HG03342 (cell line): Measurements from ENCODE around the gene IBTK.
"Not testable (repeated sequence)": the region's sequence is repeated elsewhere in the genome, so short reads cannot be mapped to it uniquely, and the experiment has no call there.

Experiments
- ATAC-seq: cut with Tn5 transposase; IDR thresholded peaks from one replicate; pipeline ENCODE4 v1.9.1; 2021; ENCODE audit warnings: mild to moderate bottlenecking, moderate library complexity; ENCODE audit not compliant: unreplicated experiment

Gene IBTK

DNA sequence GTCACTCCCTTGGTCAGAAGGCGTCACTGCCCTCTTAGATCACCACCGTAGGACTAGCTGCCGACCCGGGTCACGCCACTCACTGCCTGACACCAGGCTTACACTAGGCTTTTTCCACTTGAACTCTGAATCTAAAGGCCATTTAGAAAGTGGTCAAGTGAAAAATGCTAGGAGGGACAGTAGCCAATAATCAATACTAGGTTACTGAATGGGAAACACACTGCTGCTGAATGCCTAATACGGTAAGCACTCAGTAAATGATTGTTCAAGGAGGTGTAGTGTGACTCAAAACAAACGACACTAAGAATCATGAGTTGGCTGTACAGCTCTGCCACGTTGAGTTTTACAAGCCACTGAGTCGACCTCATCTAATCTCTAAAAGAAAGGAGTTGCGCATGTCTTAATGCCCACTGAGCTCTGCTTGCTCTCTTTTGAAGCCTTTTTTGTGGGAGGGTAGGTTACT lies 760 bp upstream of the IBTK start:
- ATAC-seq, result no peak

DNA sequence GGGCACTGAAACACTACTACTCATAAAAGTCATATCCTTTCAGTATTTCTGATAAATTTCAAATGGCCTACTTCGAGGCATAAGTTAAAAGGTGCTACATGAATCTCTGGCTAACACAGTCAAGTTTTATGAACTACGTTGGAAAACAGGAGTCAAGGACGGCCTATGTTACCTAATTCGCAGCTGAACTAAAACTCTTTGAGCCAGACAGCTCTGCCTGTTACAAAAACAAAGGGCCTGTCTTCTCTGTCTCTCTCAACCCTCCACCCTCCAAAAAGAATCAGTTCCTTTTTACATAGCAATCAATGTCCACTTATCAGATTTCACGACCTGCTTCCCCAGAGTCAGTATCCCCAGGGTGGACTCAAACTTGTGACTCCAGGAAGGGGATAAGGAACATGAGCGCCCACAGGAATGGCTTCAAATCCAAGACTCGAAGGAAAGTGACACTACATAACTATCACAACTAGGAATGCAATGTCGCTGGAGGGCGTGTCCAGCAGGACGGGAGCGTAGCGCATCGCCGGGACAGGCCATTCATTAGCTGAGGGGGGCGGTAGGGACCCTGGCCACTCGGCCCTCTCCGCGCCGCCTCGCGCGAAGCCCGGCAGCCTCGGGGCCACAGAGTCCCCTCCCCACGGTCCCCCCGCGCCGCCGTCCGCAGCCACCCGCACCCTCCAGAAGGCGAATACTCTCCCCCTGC lies 591 bp downstream of the IBTK start:
- peak; percentile 43 for ATAC-seq

DNA sequence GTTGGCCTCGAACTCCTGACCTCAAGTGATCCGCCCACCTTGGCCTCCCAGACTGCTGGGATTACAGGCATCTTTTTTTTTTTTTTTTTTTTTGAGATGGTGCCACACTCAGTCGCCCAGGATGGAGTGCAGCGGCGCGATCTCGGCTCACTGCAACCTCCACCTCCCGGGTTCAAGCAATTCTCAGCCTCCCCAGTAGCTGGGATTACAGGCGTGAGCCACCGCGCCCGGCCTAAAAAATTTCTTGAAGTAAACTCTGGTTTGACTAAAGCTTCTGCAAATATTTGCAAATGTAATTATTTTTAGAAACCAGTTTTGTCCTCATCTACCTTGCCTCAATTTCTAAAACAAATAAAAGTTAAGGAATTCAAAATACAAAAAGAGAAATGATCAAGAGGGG lies 1.2 kb downstream of the IBTK start:
- no peak for ATAC-seq

DNA sequence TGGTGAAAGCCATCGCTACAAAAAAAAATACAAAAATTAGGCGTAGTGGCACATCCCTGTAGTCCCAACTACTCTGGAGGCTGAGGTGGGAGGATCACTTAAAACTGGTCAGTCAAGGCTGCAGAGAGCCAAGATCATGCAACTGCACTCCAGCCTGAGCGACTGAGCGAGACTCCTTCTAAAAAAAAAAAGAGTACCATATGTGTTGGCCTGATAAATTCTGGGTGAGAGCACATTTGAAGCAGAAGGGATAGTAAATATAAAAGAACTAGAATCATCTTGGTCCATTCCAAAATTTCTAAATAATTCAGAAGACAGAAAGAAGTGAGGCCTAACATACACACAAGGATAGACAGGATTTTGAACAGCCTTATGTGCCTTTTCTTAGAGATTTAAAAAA lies 2.2 kb downstream of the IBTK start:
- ATAC-seq, result no peak

DNA sequence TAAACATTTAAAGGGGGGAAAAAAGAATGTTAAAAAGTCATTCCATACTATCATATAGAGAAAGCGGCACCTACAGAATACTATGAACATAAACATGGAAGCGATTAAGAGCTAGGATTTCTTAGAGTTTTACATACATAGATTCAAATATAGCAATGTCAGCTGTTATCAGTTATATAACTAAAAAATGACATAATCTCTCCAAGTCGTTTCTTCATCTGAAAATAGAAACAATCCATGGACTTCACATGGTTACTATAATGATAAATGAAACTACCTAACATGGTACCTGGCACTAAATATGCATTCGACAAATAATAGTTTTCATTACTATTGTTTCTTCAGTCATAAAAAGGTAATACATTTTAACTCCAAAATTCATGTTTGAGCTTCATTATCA lies 3.7 kb downstream of the IBTK start:
- no peak for ATAC-seq

DNA sequence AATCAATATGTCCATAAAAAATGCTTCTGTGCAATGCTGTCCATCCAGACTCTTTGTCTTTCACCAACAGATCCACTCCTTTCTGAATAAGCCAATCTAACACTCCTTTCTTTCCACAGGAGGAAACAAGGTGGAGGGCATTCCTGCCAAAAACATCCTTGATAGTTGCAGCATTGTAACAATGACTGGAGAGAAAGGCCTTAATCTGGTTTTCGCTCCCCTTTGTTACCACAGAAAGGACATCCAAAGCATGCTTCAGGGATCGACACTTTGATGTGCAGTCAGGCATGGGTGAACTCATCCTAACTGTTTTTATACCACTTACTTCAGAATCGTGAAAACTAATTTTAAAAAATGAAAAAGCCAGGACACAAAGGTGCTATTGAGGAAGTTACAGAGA lies 7.4 kb downstream of the IBTK start:
- ATAC-seq, result no peak

DNA sequence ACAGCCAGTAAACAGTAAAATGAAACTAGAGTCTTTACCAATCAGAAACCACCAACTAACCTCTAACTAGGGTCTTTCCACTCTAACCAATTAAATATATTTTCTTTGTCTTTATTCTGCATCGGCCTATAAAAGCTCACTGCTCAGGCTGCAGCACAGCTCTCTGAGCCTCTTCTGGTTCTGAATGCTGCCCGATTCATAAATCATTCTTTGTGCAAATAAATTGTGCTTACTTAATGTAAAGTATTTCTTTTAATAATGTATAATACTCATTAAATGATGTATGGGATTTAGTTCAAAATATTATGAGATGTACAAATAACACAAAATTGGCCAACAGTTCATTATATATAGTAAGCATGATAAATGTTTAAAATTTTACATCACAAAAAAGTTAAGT lies 7.9 kb downstream of the IBTK start:
- ATAC-seq, result no peak

DNA sequence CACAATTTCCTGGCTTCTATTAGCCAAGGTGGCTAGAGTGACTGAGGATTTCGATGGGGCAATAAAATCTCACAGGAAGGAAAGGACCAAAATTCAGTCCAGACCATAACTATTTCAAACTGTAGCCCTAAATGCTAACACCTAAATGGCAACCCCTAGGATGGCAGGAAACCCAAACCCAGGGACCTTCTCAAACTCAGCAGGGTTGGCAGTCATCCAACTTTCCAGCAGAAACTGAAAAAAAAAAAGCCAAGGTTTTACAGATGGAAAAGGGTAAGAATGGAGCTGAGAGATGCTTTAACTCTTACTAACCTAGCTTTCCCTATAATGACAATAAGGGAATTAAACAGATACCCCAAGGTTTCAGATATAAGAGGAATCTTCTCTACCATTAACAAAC lies 10.5 kb downstream of the IBTK start:
- no peak for ATAC-seq

DNA sequence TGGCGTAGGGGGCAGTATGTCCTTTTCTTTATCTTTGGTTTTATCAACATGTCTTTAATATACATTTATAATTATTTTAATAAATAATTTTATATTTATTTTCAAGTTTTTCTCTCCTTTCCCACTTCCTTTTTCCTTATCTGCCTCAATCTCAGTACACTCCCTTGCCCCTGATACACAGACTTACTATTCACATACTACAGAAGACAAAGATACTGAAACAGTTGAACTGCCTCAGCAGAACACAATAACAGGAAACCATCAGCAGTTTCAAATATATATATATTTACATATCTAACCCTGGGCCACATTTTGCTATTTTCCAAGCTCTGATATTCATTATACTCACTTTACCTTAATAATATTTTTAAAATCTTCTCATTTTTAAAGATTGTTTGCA lies 19.8 kb downstream of the IBTK start:
- ATAC-seq, result peak; percentile 94

DNA sequence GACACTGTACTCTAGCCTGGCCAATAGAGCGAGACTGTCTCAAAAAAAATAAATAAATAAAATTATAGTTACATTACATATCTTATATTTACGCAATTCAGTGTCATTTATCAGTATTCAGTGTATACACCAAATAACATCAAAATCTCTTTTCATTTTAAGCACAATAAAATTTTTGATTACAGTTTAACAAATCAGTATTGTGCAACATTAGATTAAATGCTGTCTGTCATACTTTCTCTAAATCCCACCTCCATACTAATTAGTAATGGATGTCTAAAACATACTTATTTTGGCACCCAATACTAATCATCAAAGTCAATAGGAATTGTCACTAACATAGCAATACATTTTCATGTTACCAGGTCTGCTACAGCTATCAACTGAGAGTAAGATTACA lies 27.4 kb downstream of the IBTK start:
- no peak for ATAC-seq

DNA sequence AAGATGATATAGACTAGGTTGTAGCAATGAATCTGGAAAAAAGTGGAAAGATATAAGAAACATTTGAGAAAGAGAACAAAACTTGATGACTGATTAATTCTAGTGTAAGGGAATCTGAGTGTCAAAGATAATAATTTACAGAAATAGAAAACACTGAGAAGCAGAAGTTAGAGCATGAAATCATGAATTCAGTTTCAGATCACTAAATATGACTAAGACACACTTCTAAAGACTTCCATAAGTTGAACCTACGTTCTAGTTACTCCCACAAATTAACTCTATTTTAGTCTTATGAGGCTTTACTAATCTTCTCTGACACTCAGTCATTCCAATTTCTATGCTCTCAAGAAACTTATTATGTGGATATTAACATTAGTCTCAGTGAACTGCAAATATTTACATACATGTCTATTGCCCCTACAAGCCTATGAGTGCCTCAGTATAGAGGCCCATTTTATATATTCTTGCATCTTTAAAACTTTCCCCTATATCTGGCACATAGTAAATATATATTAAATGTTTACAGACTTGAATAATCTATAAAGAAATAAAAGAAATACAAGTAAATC lies 30.4 kb downstream of the IBTK start:
- peak; percentile 92 for ATAC-seq

DNA sequence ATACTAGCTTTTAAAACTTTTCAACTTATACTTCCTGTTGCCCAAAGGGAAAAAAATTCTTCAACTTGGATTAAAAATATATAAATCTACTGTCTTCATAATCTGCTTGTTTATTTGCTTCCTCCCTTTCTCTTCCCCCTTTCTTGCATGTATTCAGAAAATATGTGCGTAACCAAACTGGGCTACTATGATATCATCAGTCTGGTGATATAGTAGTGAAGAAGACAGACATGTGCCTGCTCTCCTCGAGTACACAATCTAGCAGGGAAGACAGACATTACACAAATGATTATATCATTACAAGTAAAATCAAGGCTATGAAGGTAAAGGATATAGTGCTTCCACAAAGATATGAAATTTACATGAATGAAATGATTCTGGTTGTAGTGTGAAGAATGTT lies 31.0 kb downstream of the IBTK start:
- peak; percentile 22 for ATAC-seq

DNA sequence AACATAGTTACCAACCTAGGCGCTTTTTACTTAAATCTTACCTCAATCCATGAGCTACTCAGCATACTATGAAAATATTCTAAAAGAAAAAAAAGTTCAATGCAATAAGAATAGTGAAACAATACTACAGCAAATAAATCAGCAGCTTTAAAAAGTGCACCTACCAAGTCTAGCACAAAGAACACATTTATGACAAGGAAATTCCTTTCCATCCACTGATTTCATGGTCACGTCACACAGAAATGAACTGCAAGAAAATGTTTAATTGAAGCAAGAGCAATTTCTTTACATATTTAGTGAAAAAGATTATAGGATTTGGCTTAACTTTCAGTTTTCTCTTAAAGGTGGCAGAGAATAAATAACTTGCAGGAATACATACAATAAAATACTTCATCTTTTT lies 36.2 kb downstream of the IBTK start:
- no peak for ATAC-seq

DNA sequence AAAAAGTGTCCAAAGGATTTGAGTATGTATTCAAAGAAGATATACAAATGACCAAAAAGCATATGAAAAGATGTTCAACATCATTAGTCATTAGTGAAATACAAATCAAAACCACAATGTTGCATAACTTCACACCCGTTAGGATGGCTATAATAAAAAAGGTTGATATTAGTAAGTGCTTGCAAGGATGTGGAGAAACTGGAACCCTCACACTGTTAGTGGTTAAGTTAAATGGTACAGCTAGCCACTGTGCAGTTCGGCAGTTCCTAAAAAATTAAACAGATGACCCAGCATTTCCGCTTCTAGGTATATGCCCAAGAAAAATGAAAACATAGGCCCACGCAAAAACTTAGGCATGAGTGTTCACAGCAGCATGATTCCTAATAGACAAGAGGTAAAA lies 38.6 kb downstream of the IBTK start:
- no peak for ATAC-seq

DNA sequence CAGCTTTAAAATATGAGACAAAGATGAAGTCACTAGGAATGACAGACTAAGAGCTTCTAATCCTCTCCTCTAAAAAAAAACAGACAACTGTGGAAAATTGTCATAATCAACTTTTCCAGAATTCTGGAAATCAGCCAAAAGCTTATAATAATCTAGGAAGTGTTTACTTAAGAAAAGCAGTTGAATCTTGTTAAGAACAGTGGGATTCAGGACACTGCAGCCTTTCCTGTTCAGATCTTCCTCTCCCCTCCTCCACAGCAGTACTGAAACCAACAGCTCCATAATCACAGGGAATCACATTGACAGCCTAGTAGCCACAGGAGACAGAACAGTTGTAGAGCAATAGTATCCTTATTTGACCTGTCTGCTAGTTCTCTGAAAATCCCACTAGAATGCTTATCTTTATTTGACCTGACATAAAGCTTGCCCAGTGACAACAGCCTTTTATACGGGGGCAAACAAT lies 41.6 kb downstream of the IBTK start:
- ATAC-seq, result no peak

DNA sequence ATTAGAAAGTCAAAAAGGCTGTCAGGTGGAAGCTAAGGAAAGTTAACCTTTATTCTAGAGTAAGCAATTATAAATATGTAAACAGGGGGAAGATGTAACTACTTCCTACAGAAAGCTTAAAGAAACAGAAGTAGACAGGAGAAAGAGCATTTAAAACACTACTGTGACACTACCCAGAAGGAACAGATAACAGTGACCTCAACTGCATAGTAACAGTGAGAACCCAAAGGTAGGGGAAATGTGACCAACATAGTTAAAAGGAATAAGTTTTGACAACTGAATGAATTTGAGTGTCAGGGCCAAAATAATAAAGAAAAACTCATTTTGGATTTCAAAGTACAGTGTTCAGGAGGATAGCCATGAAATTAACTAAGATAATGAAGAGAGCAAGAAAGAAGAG lies 43.5 kb downstream of the IBTK start:
- ATAC-seq, result no peak

DNA sequence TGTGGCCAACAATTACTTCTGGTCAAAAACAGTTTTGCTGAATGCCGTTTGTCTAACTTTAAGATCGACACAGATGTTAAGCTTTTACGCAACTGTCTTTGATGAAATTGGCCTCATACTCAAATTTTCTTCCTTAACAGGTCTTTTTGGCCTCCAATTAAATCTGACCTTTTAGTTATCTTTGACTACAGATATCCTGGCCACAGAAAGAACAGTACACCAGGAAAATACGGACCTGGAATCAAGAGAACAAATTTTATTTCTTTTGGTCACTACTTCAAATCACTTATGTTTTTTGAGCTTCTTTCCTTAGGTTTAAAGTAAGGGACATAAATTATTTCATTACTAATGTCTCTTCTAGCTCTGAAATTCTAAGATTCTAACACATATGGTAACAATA lies 49.8 kb downstream of the IBTK start:
- no peak for ATAC-seq

DNA sequence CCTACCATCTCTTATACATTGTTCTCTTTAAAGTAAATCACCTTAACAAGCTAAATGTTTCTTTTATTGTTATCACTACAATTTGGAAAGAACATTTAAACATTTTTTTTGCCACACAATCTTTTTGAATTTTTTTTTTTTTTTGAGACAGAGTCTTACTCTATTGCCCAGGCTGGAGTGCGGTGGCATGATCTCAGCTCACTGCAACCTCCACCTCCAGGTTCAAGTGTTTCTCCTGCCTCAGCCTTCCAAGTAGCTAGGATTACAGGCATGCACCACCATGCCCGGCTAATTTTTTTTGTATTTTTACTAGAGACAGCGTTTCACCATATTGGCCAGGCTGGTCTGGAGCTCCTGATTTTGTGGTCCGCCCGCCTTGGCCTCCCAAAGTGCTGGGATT lies 50.3 kb downstream of the IBTK start:
- not testable (repeated sequence) for ATAC-seq

DNA sequence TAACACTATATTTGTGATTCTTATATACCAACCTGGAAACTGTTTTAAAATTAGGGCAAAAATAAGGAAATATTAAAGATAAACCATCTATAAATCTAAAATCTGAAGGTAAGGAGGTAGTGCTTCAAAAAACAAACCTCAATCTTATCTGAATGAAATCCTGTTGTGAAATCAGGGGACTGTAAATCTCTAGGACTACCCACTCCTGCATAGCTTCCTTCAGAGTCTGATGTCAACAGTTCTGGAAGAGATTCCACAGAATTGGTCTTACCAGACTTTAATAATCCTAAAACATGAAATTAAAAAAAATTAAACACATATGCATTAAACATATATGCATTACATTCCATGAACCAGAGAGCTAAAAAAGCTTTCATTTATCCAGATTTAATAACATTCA lies 51.4 kb downstream of the IBTK start:
- no peak for ATAC-seq

DNA sequence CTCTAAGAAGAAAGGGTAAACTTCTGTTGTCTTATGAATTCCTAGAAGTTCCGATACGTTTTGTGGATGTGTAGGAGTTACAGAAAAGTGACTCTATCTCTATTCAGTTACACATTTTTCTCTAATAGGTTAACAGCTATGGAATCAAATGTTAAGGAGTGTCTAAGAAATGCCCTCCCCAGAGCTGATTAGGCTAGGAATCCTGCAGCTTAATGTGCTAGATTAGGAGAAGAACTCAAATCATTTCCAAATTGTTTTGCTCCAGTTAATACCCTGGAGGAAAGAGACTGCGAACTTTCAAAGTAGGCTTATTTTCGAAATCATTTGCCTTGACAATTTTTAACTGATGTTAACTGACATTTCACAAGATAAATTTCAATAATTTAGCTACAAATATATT lies 51.9 kb downstream of the IBTK start:
- ATAC-seq, result no peak

DNA sequence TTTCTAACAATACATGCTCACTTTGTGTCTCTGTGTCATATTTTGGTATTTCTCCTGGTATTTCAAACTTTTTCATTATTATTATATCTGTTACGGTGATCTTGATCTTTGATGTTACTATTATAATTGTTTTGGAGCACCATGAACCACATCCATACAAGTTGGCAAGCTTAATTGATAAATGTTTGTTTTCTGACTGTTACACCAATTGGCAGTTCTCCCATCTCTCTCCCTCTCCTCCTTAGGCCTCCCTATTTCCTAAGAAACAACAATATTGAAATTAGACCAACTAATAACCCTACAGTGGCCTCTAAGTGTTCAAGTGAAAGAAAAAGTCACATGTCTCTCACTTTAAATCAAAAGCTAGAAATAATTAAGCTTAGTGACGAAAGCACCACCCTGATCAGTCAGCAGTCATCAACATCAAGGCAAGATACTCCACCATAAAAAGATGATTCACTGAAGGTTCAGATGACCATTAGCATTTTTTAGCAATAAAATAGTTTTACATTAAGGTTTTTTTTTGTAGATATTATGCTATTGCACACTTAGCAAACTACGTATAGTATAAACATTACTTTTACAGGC lies 61.5 kb downstream of the IBTK start:
- ATAC-seq, result no peak

DNA sequence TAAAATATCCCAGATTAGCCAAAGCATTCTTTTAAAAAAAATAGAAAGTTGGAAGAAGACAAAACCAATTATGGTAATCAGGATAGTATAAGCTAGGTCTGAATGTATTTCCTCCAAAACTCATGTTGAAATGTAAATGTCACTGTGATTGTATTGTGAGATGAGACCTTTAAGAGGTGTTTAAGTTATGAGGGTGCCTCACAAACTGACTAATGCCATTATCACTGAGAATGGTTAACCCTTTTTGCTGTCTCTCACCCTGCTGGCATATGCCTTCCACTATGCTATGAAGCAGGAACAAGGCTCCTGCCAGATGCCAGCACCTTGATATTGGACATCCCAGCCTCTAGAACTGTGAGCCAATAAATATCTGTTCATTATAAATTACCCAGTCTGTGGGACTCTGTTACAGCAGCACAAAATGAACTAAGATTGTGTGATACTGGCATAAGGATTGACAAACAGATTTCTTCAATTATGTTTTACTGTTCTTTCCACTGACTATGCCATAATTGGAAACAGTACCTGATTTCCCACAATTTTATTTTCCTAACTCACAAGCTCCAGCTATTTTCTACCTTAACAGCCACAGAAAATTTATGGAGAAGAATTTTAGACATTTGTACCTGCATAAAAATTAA lies 63.8 kb downstream of the IBTK start:
- no peak for ATAC-seq
